HS-5 (cell line): ENCODE data around the gene BMAL1.

Source experiments
- DNase-seq: peaks from one replicate; pipeline ENCODE4 v3.0.0-alpha.2; 2012; ENCODE audit warnings: low read depth

The BMAL1 gene

GRCh38 chr11:13291800-13292199, 14.2 kb downstream of the BMAL1 start:
- no peak for DNase-seq

- no peak for DNase-seq
These were observed 15.4 kb downstream of the BMAL1 start for GRCh38 chr11:13292970-13293369.

GRCh38 chr11:13294178-13294577, 16.6 kb downstream of the BMAL1 start:
- no peak for DNase-seq

GRCh38 chr11:13294771-13295579, 17.4 kb downstream of the BMAL1 start:
- no peak for DNase-seq

- no peak for DNase-seq
These were observed 19.8 kb downstream of the BMAL1 start for GRCh38 chr11:13297308-13297916.

- no peak for DNase-seq
These were observed 20.3 kb downstream of the BMAL1 start for GRCh38 chr11:13297917-13298356.

- no peak for DNase-seq
These were observed 21.2 kb downstream of the BMAL1 start for GRCh38 chr11:13298765-13299164.

- DNase-seq, result no peak
These were observed 23.9 kb downstream of the BMAL1 start for GRCh38 chr11:13301522-13301921.

- DNase-seq, result no peak
These were observed 24.9 kb downstream of the BMAL1 start for GRCh38 chr11:13302420-13302958.

GRCh38 chr11:13303668-13304649, 26.4 kb downstream of the BMAL1 start:
- no peak for DNase-seq

- no peak for DNase-seq
These were observed 27.2 kb downstream of the BMAL1 start for GRCh38 chr11:13304655-13305335.

GRCh38 chr11:13308704-13309103, 31.1 kb downstream of the BMAL1 start:
- DNase-seq, result no peak

- DNase-seq, result no peak
These were observed 31.6 kb downstream of the BMAL1 start for GRCh38 chr11:13309156-13309555.

- no peak for DNase-seq
These were observed 32.9 kb downstream of the BMAL1 start for GRCh38 chr11:13310443-13310842.

GRCh38 chr11:13311570-13311969, 34.0 kb downstream of the BMAL1 start:
- DNase-seq, result no peak

- DNase-seq, result no peak
These were observed 35.6 kb downstream of the BMAL1 start for GRCh38 chr11:13313005-13313819.

GRCh38 chr11:13314676-13315394, 37.2 kb downstream of the BMAL1 start:
- no peak for DNase-seq

GRCh38 chr11:13315517-13316432, 38.2 kb downstream of the BMAL1 start:
- no peak for DNase-seq

GRCh38 chr11:13316528-13316961, 39.0 kb downstream of the BMAL1 start:
- peak; percentile 57 for DNase-seq
